Heart left ventricle (tissue), 13 donors: Measurements from ENCODE around the gene TTC7B.

Experiments used
- POLR2A ChIP-seq, 2 donors: fragments of 450-650 bp; IDR thresholded peaks; one replicate each; pipeline ENCODE4 v1.6.1; 2017; ENCODE audit warnings: antibody characterized with exemption in 2 of 2, mild to moderate bottlenecking in 2 of 2, moderate library complexity in 2 of 2
- TF ChIP-seq, protein P1 (sequence below), 12 donors: fragments of 200-600 bp; sonication (generic) in 4 of 12; IDR thresholded peaks; one replicate each; pipeline versions ENCODE4 v1.5.0 to v1.8.0; 2018 to 2022; ENCODE audit warnings: antibody characterized with exemption in 12 of 12, mild to moderate bottlenecking in 5 of 12
- donor health status: ischemic (EF 13 %, LVEDD 7.1; RV severe dilation, severe dysfunction).
- donor health status: DM: no; HTN: yes; CAD: no.
- donor health status: DM: no; HTN: no; CAD: no.
- donor health status: ischemic (EF 25% LVEDD 6.9; RV normal size, moderate dysfunction).
- donor health status: ischemic (EF 25% LVEDD 5.7; RV mildly dilated, moderate dysfunction).
- donor health status: ischemic (EF 35%, LVEDD 5.7; RV mildly dilated, moderate dysfunction).
- donor health status: nonischemic (EF 11% LVEDD 7.7; RV severe dilation, severe dysfunction).
- donor health status: DM: yes; HTN: yes; CAD: no.
- donor health status: PGD.
- donor health status: ischemic (EF 29% LVEDD 5.4; RV normal size, mild dysfunction).
- donor health status: nonischemic (EF 23%, LVEDD 6.1; RV moderate dilation, normal function).

DNA sequence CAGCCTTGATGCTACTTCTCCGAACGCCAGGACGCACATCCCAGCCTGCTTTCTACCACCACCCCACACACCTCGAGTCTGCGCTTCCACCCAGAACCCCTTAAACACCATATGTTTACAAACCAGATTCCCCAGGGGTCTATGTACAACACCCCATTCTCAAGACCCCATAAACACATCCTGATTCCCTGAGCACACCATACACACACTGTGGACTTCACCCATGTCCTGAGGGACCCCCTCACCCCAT is 733 bp downstream of the TTC7B start:
- TF ChIP-seq, protein P1, sequence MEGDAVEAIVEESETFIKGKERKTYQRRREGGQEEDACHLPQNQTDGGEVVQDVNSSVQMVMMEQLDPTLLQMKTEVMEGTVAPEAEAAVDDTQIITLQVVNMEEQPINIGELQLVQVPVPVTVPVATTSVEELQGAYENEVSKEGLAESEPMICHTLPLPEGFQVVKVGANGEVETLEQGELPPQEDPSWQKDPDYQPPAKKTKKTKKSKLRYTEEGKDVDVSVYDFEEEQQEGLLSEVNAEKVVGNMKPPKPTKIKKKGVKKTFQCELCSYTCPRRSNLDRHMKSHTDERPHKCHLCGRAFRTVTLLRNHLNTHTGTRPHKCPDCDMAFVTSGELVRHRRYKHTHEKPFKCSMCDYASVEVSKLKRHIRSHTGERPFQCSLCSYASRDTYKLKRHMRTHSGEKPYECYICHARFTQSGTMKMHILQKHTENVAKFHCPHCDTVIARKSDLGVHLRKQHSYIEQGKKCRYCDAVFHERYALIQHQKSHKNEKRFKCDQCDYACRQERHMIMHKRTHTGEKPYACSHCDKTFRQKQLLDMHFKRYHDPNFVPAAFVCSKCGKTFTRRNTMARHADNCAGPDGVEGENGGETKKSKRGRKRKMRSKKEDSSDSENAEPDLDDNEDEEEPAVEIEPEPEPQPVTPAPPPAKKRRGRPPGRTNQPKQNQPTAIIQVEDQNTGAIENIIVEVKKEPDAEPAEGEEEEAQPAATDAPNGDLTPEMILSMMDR (IDR thresholded peaks at IDR 0.05), result no peak
- no peak for TF ChIP-seq POLR2A (IDR thresholded peaks at IDR 0.05)
